ENCODE results near the gene GRK4.

DNA sequence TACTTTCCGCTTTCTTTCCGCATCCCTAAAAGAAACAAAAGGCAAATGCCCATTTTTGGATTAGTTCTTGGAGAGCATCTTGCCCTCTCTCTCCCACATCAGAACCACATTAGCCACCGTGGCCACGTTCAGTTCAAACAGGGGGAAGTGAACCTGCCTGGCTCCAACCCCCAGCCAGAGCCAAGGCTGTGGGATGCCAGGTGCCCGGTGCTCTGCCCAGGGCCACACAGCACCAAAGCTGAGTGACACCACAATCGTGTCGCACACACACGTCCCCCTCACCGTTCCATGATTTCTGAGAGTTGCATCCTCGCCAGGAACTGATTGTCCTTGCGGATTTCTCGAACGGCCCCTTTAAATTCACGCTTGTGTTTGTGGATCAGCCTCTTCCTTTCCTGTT, 24.5 kb upstream of the GRK4 start:
- TF ChIP-seq, protein P1, sequence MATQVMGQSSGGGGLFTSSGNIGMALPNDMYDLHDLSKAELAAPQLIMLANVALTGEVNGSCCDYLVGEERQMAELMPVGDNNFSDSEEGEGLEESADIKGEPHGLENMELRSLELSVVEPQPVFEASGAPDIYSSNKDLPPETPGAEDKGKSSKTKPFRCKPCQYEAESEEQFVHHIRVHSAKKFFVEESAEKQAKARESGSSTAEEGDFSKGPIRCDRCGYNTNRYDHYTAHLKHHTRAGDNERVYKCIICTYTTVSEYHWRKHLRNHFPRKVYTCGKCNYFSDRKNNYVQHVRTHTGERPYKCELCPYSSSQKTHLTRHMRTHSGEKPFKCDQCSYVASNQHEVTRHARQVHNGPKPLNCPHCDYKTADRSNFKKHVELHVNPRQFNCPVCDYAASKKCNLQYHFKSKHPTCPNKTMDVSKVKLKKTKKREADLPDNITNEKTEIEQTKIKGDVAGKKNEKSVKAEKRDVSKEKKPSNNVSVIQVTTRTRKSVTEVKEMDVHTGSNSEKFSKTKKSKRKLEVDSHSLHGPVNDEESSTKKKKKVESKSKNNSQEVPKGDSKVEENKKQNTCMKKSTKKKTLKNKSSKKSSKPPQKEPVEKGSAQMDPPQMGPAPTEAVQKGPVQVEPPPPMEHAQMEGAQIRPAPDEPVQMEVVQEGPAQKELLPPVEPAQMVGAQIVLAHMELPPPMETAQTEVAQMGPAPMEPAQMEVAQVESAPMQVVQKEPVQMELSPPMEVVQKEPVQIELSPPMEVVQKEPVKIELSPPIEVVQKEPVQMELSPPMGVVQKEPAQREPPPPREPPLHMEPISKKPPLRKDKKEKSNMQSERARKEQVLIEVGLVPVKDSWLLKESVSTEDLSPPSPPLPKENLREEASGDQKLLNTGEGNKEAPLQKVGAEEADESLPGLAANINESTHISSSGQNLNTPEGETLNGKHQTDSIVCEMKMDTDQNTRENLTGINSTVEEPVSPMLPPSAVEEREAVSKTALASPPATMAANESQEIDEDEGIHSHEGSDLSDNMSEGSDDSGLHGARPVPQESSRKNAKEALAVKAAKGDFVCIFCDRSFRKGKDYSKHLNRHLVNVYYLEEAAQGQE (IDR thresholded peaks at IDR 0.05; ENCODE audit: low read depth): no peak
- TF ChIP-seq TAF1 (IDR thresholded peaks at IDR 0.05; ENCODE audit: low read depth) (no peak), NFIC (IDR thresholded peaks at IDR 0.05) (no peak), RAD21 (IDR thresholded peaks at IDR 0.05; ENCODE audit: low read depth) (no peak), YY1 (IDR thresholded peaks at IDR 0.05; ENCODE audit: low read depth) (no peak), CEBPB (IDR thresholded peaks at IDR 0.05) (no peak), EP300 (IDR thresholded peaks at IDR 0.05; ENCODE audit: borderline replicate concordance) (no peak), CREB1 (IDR thresholded peaks at IDR 0.05; ENCODE audit: low read depth) (no peak)
- TF ChIP-seq, protein P2, sequence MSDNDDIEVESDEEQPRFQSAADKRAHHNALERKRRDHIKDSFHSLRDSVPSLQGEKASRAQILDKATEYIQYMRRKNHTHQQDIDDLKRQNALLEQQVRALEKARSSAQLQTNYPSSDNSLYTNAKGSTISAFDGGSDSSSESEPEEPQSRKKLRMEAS (IDR thresholded peaks at IDR 0.05): no peak
- TF ChIP-seq, protein P3, sequence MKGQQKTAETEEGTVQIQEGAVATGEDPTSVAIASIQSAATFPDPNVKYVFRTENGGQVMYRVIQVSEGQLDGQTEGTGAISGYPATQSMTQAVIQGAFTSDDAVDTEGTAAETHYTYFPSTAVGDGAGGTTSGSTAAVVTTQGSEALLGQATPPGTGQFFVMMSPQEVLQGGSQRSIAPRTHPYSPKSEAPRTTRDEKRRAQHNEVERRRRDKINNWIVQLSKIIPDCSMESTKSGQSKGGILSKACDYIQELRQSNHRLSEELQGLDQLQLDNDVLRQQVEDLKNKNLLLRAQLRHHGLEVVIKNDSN (IDR thresholded peaks at IDR 0.05): no peak

Measured in Ishikawa (cell line).